NT2/D1 (cell line): ENCODE data around the gene AGO4.
"Not testable (repeated sequence)": the region's sequence is repeated elsewhere in the genome, so short reads cannot be mapped to it uniquely, and the experiment has no call there.

ENCODE experiments used
- DNase-seq: peaks from one replicate; pipeline ENCODE4 v3.0.0-alpha.2; 2011; ENCODE audit warnings: low read depth, low spot score
- H3K27me3 ChIP-seq: 2 replicates; pipeline ENCODE4 v1.6.0; 2011; ENCODE audit warnings: mild to moderate bottlenecking; ENCODE audit not compliant: insufficient read length, insufficient read depth
- H3K36me3 ChIP-seq: 2 replicates; pipeline ENCODE4 v1.6.1; 2011; ENCODE audit warnings: mild to moderate bottlenecking, low read length, mixed read lengths; ENCODE audit not compliant: insufficient read depth, insufficient read length
- H3K4me1 ChIP-seq: 2 replicates; pipeline ENCODE4 v1.5.1; 2011; ENCODE audit not compliant: insufficient read depth, insufficient read length
- H3K4me3 ChIP-seq: 2 replicates; pipeline ENCODE4 v1.5.1; 2011; ENCODE audit warnings: low read depth; ENCODE audit not compliant: insufficient read length
- H3K9ac ChIP-seq: 2 replicates; pipeline ENCODE4 v1.6.0; 2011; ENCODE audit warnings: low read depth; ENCODE audit not compliant: insufficient read length
- H3K9me3 ChIP-seq: 2 replicates; pipeline ENCODE4 v1.5.1; 2011; ENCODE audit warnings: mild to moderate bottlenecking, low read length; ENCODE audit not compliant: insufficient read depth
- SUZ12 ChIP-seq: IDR thresholded peaks from 2 replicates; pipeline ENCODE4 v1.6.1; 2011; ENCODE audit not compliant: insufficient read length, insufficient read depth; ENCODE audit errors: extremely low read depth
- YY1 ChIP-seq: IDR thresholded peaks from 2 replicates; pipeline ENCODE4 v1.6.1; 2011; ENCODE audit not compliant: insufficient read length, insufficient read depth
- ZNF274 ChIP-seq: IDR thresholded peaks from 2 replicates; pipeline ENCODE4 v1.6.1; 2011; ENCODE audit warnings: mild to moderate bottlenecking, low read depth, low read length

AGO4 gene

GRCh38 chr1:35888255-35888654, 80.4 kb downstream of the AGO4 start:
- TF ChIP-seq YY1 (no peak), ZNF274 (no peak), SUZ12 (no peak)
- peaks cover 20% of the 10 kb centered on the region for H3K4me1 ChIP-seq
- DNase-seq, result no peak

GRCh38 chr1:35888981-35889380, 81.2 kb downstream of the AGO4 start:
- peaks cover 23% of the 10 kb centered on the region for H3K4me1 ChIP-seq
- H3K4me3 ChIP-seq, H3K27me3 ChIP-seq, H3K9ac ChIP-seq, H3K9me3 ChIP-seq, DNase-seq: not testable (repeated sequence)
- peaks cover 58% of the 10 kb centered on the region for H3K36me3 ChIP-seq

More at GRCh38 chr1:35888255-35888654, 80.4 kb downstream of the AGO4 start:
- no peaks in the 10 kb centered on the region for H3K27me3 ChIP-seq
- H3K9me3 ChIP-seq, result no peaks in the 10 kb centered on the region
- H3K36me3 ChIP-seq, result peaks cover 50% of the 10 kb centered on the region
- H3K9ac ChIP-seq, result no peak overlapping the region
- no peak overlapping the region for H3K4me3 ChIP-seq

- TF ChIP-seq YY1 (no peak), SUZ12 (no peak), ZNF274 (no peak)
- Histone ChIP-seq H3K36me3 (peaks cover 95% of the 10 kb centered on the region), H3K4me3 (no peak overlapping the region), H3K9ac (no peak overlapping the region), H3K4me1 (peaks cover 9% of the 10 kb centered on the region), H3K27me3 (no peaks in the 10 kb centered on the region), H3K9me3 (no peaks in the 10 kb centered on the region)
- DNase-seq, result no peak
Measured at GRCh38 chr1:35893051-35893879, 85.4 kb downstream of the AGO4 start.

- TF ChIP-seq SUZ12, result no peak
- TF ChIP-seq YY1, result no peak
- no peak for TF ChIP-seq ZNF274
- Histone ChIP-seq H3K4me1 (peaks cover 5% of the 10 kb centered on the region), H3K36me3 (peaks cover 95% of the 10 kb centered on the region), H3K9ac (no peak overlapping the region), H3K9me3 (no peaks in the 10 kb centered on the region), H3K4me3 (no peak overlapping the region), H3K27me3 (no peaks in the 10 kb centered on the region)
- no peak for DNase-seq
Measured at GRCh38 chr1:35894183-35894582, 86.4 kb downstream of the AGO4 start.

GRCh38 chr1:35894656-35895055, 86.8 kb downstream of the AGO4 start:
- DNase-seq, result no peak
- no peak overlapping the region for H3K4me3 ChIP-seq
- H3K4me1 ChIP-seq, result peaks cover 5% of the 10 kb centered on the region
- no peak overlapping the region for H3K9ac ChIP-seq
- peaks cover 95% of the 10 kb centered on the region for H3K36me3 ChIP-seq
- no peaks in the 10 kb centered on the region for H3K27me3 ChIP-seq
- H3K9me3 ChIP-seq, result no peaks in the 10 kb centered on the region
- no peak for TF ChIP-seq YY1
- TF ChIP-seq SUZ12, result no peak
- TF ChIP-seq ZNF274, result no peak

- no peak for DNase-seq
- Histone ChIP-seq H3K4me1 (no peaks in the 10 kb centered on the region), H3K27me3 (no peaks in the 10 kb centered on the region), H3K36me3 (peaks cover 90% of the 10 kb centered on the region), H3K4me3 (no peak overlapping the region), H3K9ac (no peak overlapping the region), H3K9me3 (no peaks in the 10 kb centered on the region)
- no peak for TF ChIP-seq SUZ12
- no peak for TF ChIP-seq YY1
- no peak for TF ChIP-seq ZNF274
Measured at GRCh38 chr1:35899941-35900340, 92.1 kb downstream of the AGO4 start.

GRCh38 chr1:35901235-35901634, 93.4 kb downstream of the AGO4 start:
- no peak for DNase-seq
- Histone ChIP-seq H3K36me3 (peaks cover 91% of the 10 kb centered on the region), H3K9ac (no peak overlapping the region), H3K4me3 (no peak overlapping the region), H3K27me3 (no peaks in the 10 kb centered on the region), H3K9me3 (no peaks in the 10 kb centered on the region), H3K4me1 (no peaks in the 10 kb centered on the region)
- TF ChIP-seq SUZ12 (no peak), ZNF274 (no peak), YY1 (no peak)

- Histone ChIP-seq H3K9me3 (no peaks in the 10 kb centered on the region), H3K4me3 (no peak overlapping the region), H3K27me3 (no peaks in the 10 kb centered on the region), H3K4me1 (no peaks in the 10 kb centered on the region), H3K9ac (no peak overlapping the region), H3K36me3 (peaks cover 91% of the 10 kb centered on the region)
- DNase-seq, result no peak
- TF ChIP-seq SUZ12, result no peak
- TF ChIP-seq ZNF274, result no peak
- TF ChIP-seq YY1, result no peak
Measured at GRCh38 chr1:35902671-35903070, 94.9 kb downstream of the AGO4 start.
